ENCODE measurements around the gene DPP3.

Gene DPP3

GRCh38 chr11:66466225-66467033, 13.8 kb upstream of the DPP3 start, which contains the start of gene PELI3 (continued):
- no peak for TF ChIP-seq TCF7L2 (IDR thresholded peaks at IDR 0.05; ENCODE audit: borderline replicate concordance, low read depth, low read length)
- no peak for TF ChIP-seq ZNF394 (tag by site-specific recombination; IDR thresholded peaks at IDR 0.05; ENCODE audit: borderline replicate concordance)
- TF ChIP-seq ZNF19 (tag by site-specific recombination; IDR thresholded peaks at IDR 0.05; ENCODE audit: low read depth) = no peak
- TF ChIP-seq ZFP3 (tag by site-specific recombination; IDR thresholded peaks at IDR 0.05; ENCODE audit: low read depth) = no peak
- TF ChIP-seq ZNF37A (tag by site-specific recombination; IDR thresholded peaks at IDR 0.05) = no peak
- TF ChIP-seq, protein P1, sequence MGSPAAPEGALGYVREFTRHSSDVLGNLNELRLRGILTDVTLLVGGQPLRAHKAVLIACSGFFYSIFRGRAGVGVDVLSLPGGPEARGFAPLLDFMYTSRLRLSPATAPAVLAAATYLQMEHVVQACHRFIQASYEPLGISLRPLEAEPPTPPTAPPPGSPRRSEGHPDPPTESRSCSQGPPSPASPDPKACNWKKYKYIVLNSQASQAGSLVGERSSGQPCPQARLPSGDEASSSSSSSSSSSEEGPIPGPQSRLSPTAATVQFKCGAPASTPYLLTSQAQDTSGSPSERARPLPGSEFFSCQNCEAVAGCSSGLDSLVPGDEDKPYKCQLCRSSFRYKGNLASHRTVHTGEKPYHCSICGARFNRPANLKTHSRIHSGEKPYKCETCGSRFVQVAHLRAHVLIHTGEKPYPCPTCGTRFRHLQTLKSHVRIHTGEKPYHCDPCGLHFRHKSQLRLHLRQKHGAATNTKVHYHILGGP (tag by site-specific recombination; IDR thresholded peaks at IDR 0.05) = no peak
- TF ChIP-seq ZFP41 (tag by site-specific recombination; IDR thresholded peaks at IDR 0.05; ENCODE audit: borderline replicate concordance) = no peak
- TF ChIP-seq ZNF324 (tag by site-specific recombination; IDR thresholded peaks at IDR 0.05) = no peak
- no peak for TF ChIP-seq GLI4 (tag by site-specific recombination; IDR thresholded peaks at IDR 0.05)
- peak; percentile 72 for TF ChIP-seq GLIS1 (tag by site-specific recombination; IDR thresholded peaks at IDR 0.05)
- TF ChIP-seq ZNF558 (tag by site-specific recombination; IDR thresholded peaks at IDR 0.05) = no peak
- no peak for TF ChIP-seq ZNF292 (tag by site-specific recombination; IDR thresholded peaks at IDR 0.05; ENCODE audit: borderline replicate concordance, low read depth)
- TF ChIP-seq ZXDB (tag by site-specific recombination; IDR thresholded peaks at IDR 0.05) = peak; percentile 100
- no peak for TF ChIP-seq ZNF155 (tag by site-specific recombination; IDR thresholded peaks at IDR 0.05)
- no peak for TF ChIP-seq ZNF112 (tag by site-specific recombination; IDR thresholded peaks at IDR 0.05)
- no peak for TF ChIP-seq ZNF416 (tag by site-specific recombination; IDR thresholded peaks at IDR 0.05)
- no peak for TF ChIP-seq ZNF560 (tag by site-specific recombination; IDR thresholded peaks at IDR 0.05; ENCODE audit: borderline replicate concordance)
- TF ChIP-seq KLF1 (tag by site-specific recombination; IDR thresholded peaks at IDR 0.05) = peak; percentile 77
- TF ChIP-seq KLF16 (tag by site-specific recombination; IDR thresholded peaks at IDR 0.05) = peak; percentile 78
- no peak for TF ChIP-seq ZNF621 (tag by site-specific recombination; IDR thresholded peaks at IDR 0.05)
- peak; percentile 93 for TF ChIP-seq ZNF335 (tag by site-specific recombination; conservative IDR thresholded peaks at IDR 0.05)
- TF ChIP-seq ZNF677 (tag by site-specific recombination; IDR thresholded peaks at IDR 0.05) = no peak
- no peak for TF ChIP-seq HOXA7 (CRISPR knock-in tag; IDR thresholded peaks at IDR 0.05; ENCODE audit: borderline replicate concordance)
- TF ChIP-seq, protein P2, sequence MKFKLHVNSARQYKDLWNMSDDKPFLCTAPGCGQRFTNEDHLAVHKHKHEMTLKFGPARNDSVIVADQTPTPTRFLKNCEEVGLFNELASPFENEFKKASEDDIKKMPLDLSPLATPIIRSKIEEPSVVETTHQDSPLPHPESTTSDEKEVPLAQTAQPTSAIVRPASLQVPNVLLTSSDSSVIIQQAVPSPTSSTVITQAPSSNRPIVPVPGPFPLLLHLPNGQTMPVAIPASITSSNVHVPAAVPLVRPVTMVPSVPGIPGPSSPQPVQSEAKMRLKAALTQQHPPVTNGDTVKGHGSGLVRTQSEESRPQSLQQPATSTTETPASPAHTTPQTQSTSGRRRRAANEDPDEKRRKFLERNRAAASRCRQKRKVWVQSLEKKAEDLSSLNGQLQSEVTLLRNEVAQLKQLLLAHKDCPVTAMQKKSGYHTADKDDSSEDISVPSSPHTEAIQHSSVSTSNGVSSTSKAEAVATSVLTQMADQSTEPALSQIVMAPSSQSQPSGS (tag by site-specific recombination; IDR thresholded peaks at IDR 0.05; ENCODE audit: low read depth) = no peak
- TF ChIP-seq ZNF174 (tag by site-specific recombination; IDR thresholded peaks at IDR 0.05) = no peak
- TF ChIP-seq HIC1 (tag by site-specific recombination; IDR thresholded peaks at IDR 0.05) = no peak
- TF ChIP-seq ZNF248 (tag by site-specific recombination; IDR thresholded peaks at IDR 0.05) = no peak
- no peak for TF ChIP-seq ZNF2 (tag by site-specific recombination; IDR thresholded peaks at IDR 0.05)
- TF ChIP-seq HOXD13 (CRISPR knock-in tag; IDR thresholded peaks at IDR 0.05; ENCODE audit: borderline replicate concordance) = no peak
- TF ChIP-seq SP2 (tag by site-specific recombination; IDR thresholded peaks at IDR 0.05) = peak; percentile 77
- TF ChIP-seq ZNF169 (tag by site-specific recombination; IDR thresholded peaks at IDR 0.05) = no peak
- no peak for TF ChIP-seq ZNF214 (tag by site-specific recombination; IDR thresholded peaks at IDR 0.05; ENCODE audit: borderline replicate concordance)
- peak; percentile 95 for TF ChIP-seq GLIS2 (tag by site-specific recombination; IDR thresholded peaks at IDR 0.05)
- TF ChIP-seq WT1 (tag by site-specific recombination; IDR thresholded peaks at IDR 0.05) = 0 out of 2 replicates have a peak, but pooled peaks have one; percentile 8
- TF ChIP-seq ZNF610 (tag by site-specific recombination; IDR thresholded peaks at IDR 0.05; ENCODE audit: borderline replicate concordance) = no peak
- TF ChIP-seq BCL11A (tag by site-specific recombination; IDR thresholded peaks at IDR 0.05; ENCODE audit: low read depth) = no peak
- TF ChIP-seq ZBTB1 (tag by site-specific recombination; IDR thresholded peaks at IDR 0.05) = no peak
- TF ChIP-seq ZSCAN30 (tag by site-specific recombination; IDR thresholded peaks at IDR 0.05) = no peak
